Naive thymus-derived CD4-positive, alpha-beta T cell (primary cell): ENCODE results near the gene FAM98C. TPM values are rescaled to one million over a fixed set of nuclear protein-coding genes. Genes with fewer than 3 reads are reported as not detected.

Experiments
- ATAC-seq: fragments of 150-1000 bp; cut with Tn5 transposase; 2 replicates; pipeline ENCODE4 v1.10.0; 2021; ENCODE audit warnings: mild to moderate bottlenecking, moderate library complexity
- CTCF ChIA-PET: fragments of 350-600 bp; sonication (Branson Sonifier 250); formaldehyde crosslinking; loops from one replicate; lab custom pipeline; 2021; ENCODE audit warnings: antibody characterized with exemption; lab: Charles Lee
- POLR2A ChIA-PET: fragments of 350-600 bp; sonication (Branson Sonifier 250); formaldehyde crosslinking; loops from one replicate; lab custom pipeline; 2021; ENCODE audit warnings: antibody characterized with exemption, inconsistent platforms; lab: Charles Lee
- DNase-seq, 9 donors: peaks; one replicate each; pipeline versions ENCODE4 v3.0.0 to v3.0.0-alpha.2; 2020 to 2022; ENCODE audit warnings: mixed read lengths in 1 of 9
- H3K27ac ChIP-seq: one replicate; pipeline ENCODE4 v1.7.0; 2013; ENCODE audit warnings: mild to moderate bottlenecking, low read depth, low read length, moderate library complexity
- H3K27me3 ChIP-seq, 2 donors: one replicate each; pipeline ENCODE4 v1.7.0; 2013; ENCODE audit warnings: low read length in 2 of 2, mild to moderate bottlenecking in 2 of 2, moderate library complexity in 2 of 2; ENCODE audit not compliant: control insufficient read depth in 2 of 2, insufficient read depth in 2 of 2
- H3K36me3 ChIP-seq, 3 experiments: 1 replicate in 2 of 3; 2 replicates in 1 of 3; pipeline ENCODE4 v1.7.0; 2013; ENCODE audit warnings: low read length in 3 of 3, mild to moderate bottlenecking in 3 of 3, moderate library complexity in 1 of 3; ENCODE audit not compliant: insufficient read depth in 3 of 3, control insufficient read depth in 2 of 3
- H3K4me1 ChIP-seq, 2 donors: one replicate each; pipeline ENCODE4 v1.7.0; 2013; ENCODE audit warnings: low read length in 2 of 2, mild to moderate bottlenecking in 2 of 2, moderate library complexity in 1 of 2; ENCODE audit not compliant: control insufficient read depth in 2 of 2, insufficient read depth in 2 of 2
- H3K4me3 ChIP-seq: 2 replicates; pipeline ENCODE4 v1.7.0; 2013; ENCODE audit warnings: mild to moderate bottlenecking, low read length
- H3K9me3 ChIP-seq, 3 experiments: 1 replicate in 2 of 3; 2 replicates in 1 of 3; pipeline ENCODE4 v1.7.0; 2013; ENCODE audit warnings: low read length in 3 of 3; ENCODE audit not compliant: control insufficient read depth in 2 of 3
- H3K27ac Mint-ChIP-seq, 9 donors: one replicate each; pipeline ENCODE4 v1.8.0; 2020 to 2022; ENCODE audit warnings: mixed read lengths in 9 of 9, mild to moderate bottlenecking in 8 of 9, moderate library complexity in 5 of 9, inconsistent platforms in 2 of 9
- H3K27me3 Mint-ChIP-seq, 5 donors: one replicate each; pipeline ENCODE4 v1.8.0; 2021 to 2022; ENCODE audit warnings: mixed read lengths in 5 of 5, mild to moderate bottlenecking in 1 of 5
- H3K36me3 Mint-ChIP-seq, 5 donors: one replicate each; pipeline ENCODE4 v1.8.0; 2020 to 2022; ENCODE audit warnings: mixed read lengths in 5 of 5, mild to moderate bottlenecking in 3 of 5, inconsistent platforms in 1 of 5
- H3K4me1 Mint-ChIP-seq, 7 donors: one replicate each; pipeline ENCODE4 v1.8.0; 2020 to 2022; ENCODE audit warnings: mixed read lengths in 7 of 7, mild to moderate bottlenecking in 3 of 7, inconsistent platforms in 1 of 7
- H3K4me3 Mint-ChIP-seq, 10 donors: one replicate each; pipeline ENCODE4 v1.8.0; 2020 to 2022; ENCODE audit warnings: mild to moderate bottlenecking in 10 of 10, mixed read lengths in 10 of 10, moderate library complexity in 6 of 10, inconsistent platforms in 2 of 10
- H3K9me3 Mint-ChIP-seq, 11 donors: one replicate each; pipeline ENCODE4 v1.8.0; 2020 to 2022; ENCODE audit warnings: mixed read lengths in 11 of 11, mild to moderate bottlenecking in 4 of 11, inconsistent platforms in 1 of 11, moderate library complexity in 1 of 11
- intact Hi-C, 2 donors: fragments of 100-400 bp; cut with micrococcal nuclease; formaldehyde crosslinking; loops; one replicate each; pipeline ENCODE4 v1.15.1; 2023
- polyA plus RNA-seq, 2 donors: library from polyadenylated mRNA; unstranded; fragments of 300-500 nt; fragmentation: Illumina TruSeq; gene quantifications; one replicate each; pipeline ENCODE4 v1.2.3, GENCODE V29; 2021
- total RNA-seq, 6 experiments: library from RNA in 5 of 6; stranded (reverse) in 5 of 6; gene quantifications; 1 replicate in 5 of 6; 2 replicates in 1 of 6; pipeline ENCODE4 v1.2.3 and lab custom pipeline; 2021 to 2026

FAM98C gene
- total and polyA plus RNA-seq, 7 experiments from 2014 or later, result 16.2 to 56.5 (median 35.9) TPM

DNA sequence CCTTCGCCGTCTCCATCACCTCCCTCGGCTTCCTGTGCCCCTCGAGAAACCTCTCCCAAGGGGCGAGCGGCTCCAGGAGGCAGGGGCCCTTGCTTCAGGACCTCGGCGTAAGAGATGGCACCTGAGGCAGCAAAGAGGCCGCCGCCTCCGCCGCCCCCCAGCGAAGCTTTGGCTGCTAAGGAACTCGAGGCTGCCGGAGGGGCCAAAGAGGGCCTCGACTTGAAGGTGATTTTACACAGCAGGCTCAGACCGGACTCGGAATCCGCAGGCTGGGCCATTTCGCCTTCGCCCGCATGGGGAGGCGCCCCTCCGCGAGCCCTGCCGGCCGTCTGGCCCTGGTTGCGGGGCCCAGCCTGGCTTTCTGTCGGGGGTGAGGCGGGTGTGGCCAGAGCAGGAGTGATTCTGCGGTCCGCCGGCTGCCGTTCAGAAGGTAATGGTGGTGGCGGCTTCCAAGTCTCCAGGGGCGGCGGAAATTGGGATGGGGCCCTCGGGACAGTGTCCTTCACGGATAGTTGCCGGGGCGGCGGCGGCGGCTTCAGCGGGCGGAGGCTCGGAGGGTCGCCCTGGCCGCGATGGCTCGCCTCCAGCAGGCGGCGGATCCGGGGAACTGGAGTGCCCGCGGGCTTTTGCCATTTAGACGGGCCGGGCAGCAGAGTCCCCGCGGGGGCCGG lies 16.5 kb upstream of the FAM98C start:
- Mint-ChIP-seq H3K4me1 (peaks cover 5 to 26% (median 21%) of the 10 kb centered on the region in 7 donors), H3K27me3 (peaks cover 6 to 40% (median 28%) of the 10 kb centered on the region in 5 donors), H3K4me3 (peak overlapping the region in 2 of 10 donors; percentile 37 to 91), H3K27ac (no peak overlapping the region), H3K9me3 (peaks cover 0 to 2% (median 0%) of the 10 kb centered on the region in 11 donors), H3K36me3 (peaks cover 0 to 37% (median 22%) of the 10 kb centered on the region in 5 donors)
- H3K27me3 ChIP-seq, result no peaks in the 10 kb centered on the region
- intact Hi-C loops, result loop anchor here in 1 of 2 donors (2.0 to 5.0 kb wide), 2 partner anchors 69 to 120 kb away; partner anchors contain the start of genes KCNK6 and YIF1B
- H3K9me3 ChIP-seq, result no peaks in the 10 kb centered on the region
- ChIA-PET CTCF (interaction anchor here (1.8 kb wide), 1 partner anchor 248 kb away, joined by 4 read pairs; no protein-coding TSS in a partner anchor), POLR2A (interaction anchor here (1.3 to 4.5 kb wide), 5 partner anchors 10 to 16 kb away, joined by 3 to 28 read pairs (median 11); partner anchors contain the start of genes FAM98C and PSMD8)
- peaks cover 7 to 39% (median 8%) of the 10 kb centered on the region in 3 experiments for H3K36me3 ChIP-seq
- ATAC-seq (no peak), DNase-seq (no peak)
- peaks cover 13 to 34% of the 10 kb centered on the region in 2 donors for H3K4me1 ChIP-seq
- H3K4me3 ChIP-seq, result no peak overlapping the region
- H3K27ac ChIP-seq, result no peak overlapping the region

DNA sequence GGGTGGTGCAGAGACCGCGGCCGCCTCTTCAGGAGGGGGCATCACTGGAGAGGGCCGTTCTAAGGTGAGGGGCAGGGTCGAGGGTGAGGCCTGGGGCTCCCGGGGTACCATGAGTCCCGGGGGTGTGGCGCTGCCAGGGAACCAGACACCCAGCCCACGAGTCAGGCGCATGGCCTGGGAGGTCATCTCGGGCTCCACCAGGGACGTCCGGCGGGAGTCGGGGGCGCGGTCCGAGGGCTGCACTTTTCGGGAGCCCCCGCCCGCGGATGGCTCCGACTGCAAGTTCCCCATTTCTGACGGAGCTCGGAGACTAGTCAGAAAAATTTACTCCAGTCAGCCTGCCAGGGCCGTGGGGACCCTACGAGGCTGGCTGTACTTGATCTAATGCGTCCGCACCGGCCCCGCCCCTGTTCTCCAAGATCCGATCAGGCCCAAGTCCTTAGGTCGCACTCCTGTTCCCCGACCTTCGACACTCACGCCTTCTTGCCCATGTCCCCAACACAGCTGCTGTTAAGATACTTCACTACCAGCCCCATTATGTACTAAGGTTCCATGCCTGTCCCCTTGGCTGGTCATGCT lies 15.8 kb upstream of the FAM98C start:
- no peak for DNase-seq
- Histone ChIP-seq H3K9me3 (no peaks in the 10 kb centered on the region), H3K27me3 (no peaks in the 10 kb centered on the region), H3K4me1 (peaks cover 13 to 34% of the 10 kb centered on the region in 2 donors), H3K4me3 (peak overlapping the region; percentile 74), H3K36me3 (peaks cover under 1 to 33% (median 3%) of the 10 kb centered on the region in 3 experiments), H3K27ac (no peak overlapping the region)
- Mint-ChIP-seq H3K4me3 (peak overlapping the region; percentile 66 to 95 (median 91)), H3K9me3 (peaks cover 0 to 2% (median 0%) of the 10 kb centered on the region in 11 donors), H3K27ac (peak overlapping the region in 4 of 9 donors; percentile 59 to 92 (median 82)), H3K4me1 (peaks cover 5 to 26% (median 21%) of the 10 kb centered on the region in 7 donors), H3K36me3 (peaks cover 0 to 31% (median 16%) of the 10 kb centered on the region in 5 donors), H3K27me3 (peaks cover 6 to 41% (median 29%) of the 10 kb centered on the region in 5 donors)
- no peak for ATAC-seq
- ChIA-PET CTCF (interaction anchor here (1.6 to 1.8 kb wide), 2 partner anchors 16 to 248 kb away, joined by 4 to 9 read pairs; partner anchors contain the start of gene FAM98C), POLR2A (interaction anchor here (1.3 to 4.5 kb wide), 6 partner anchors 9 to 16 kb away, joined by 3 to 28 read pairs (median 11); partner anchors contain the start of genes FAM98C and PSMD8)
- intact Hi-C loops, result loop anchor here in 1 of 2 donors (1.0 to 5.0 kb wide), 4 partner anchors 13 to 120 kb away; partner anchors contain the start of genes KCNK6, PSMD8 and YIF1B

DNA sequence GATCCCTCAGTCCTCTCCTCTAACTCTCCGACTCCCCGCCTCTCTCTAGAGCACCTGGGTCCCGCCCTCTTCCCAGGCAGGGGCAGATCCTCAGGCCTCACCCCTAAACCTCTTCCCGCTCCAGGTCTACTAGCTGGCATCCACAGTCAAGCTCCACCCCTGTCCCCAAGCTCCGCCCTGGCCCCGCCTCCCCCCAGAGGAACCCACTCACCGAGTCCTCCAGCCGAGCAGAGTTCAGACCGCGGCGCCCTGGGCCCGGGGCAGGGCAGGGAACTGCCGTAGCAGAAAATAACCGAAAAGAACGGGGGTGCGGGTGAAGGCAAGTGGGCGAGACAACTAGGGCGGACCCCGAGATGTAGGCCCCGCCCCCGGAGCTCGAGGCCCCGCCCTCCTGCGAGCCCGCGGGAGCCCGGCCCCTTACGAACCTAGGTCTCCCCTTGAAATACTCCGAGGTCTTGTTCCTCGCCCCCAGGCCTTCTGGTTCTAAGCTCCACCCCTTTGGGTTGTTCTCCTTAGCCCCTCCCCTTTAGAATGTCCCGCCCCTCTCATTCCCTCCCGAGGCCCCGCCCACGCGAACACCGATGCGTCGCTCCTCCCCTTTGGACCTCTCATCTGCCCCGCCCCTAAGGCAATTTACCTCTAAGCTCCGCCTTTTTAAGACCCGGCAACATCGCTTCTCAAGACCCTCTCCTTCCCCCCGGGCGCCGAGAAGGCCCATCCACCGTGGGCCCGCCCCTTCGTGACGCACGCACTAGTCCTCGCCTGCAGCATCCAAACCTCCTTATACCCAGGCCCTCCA lies 15.1 kb upstream of the FAM98C start, which contains the start of gene GGN:
Gene GGN, minus strand, starts transcription at position 485 of the 799 bp plus-strand sequence. CDS start 773 bp downstream, outside the sequence.
- Mint-ChIP-seq H3K27me3 (peaks cover 6 to 41% (median 30%) of the 10 kb centered on the region in 5 donors), H3K9me3 (peaks cover 0 to 2% (median 0%) of the 10 kb centered on the region in 11 donors), H3K4me3 (peak within 1 kb of the TSS; percentile 81 to 95 (median 91)), H3K27ac (peak within 1 kb of the TSS in 8 of 9 donors; percentile 43 to 95 (median 84)), H3K4me1 (peaks cover 5 to 26% (median 21%) of the 10 kb centered on the region in 7 donors), H3K36me3 (peaks cover 0 to 24% (median 12%) of the 10 kb centered on the region in 5 donors)
- H3K27me3 ChIP-seq, result no peaks in the 10 kb centered on the region
- CTCF ChIA-PET, result interaction anchor here (1.6 to 1.8 kb wide), 2 partner anchors 15 to 247 kb away, joined by 4 to 9 read pairs; partner anchors contain the start of gene FAM98C
- no peak within 1 kb of the TSS for H3K27ac ChIP-seq
- DNase-seq (peak; percentile 60 to 83 (median 72)), ATAC-seq (peak; percentile 83)
- H3K4me1 ChIP-seq, result peaks cover 13 to 34% of the 10 kb centered on the region in 2 donors
- H3K9me3 ChIP-seq, result no peaks in the 10 kb centered on the region
- H3K36me3 ChIP-seq, result peaks cover 0 to 27% (median 3%) of the 10 kb centered on the region in 3 experiments
- H3K4me3 ChIP-seq, result peak within 1 kb of the TSS; percentile 74
- POLR2A ChIA-PET, result interaction anchor here (0.6 to 4.5 kb wide), 7 partner anchors 8 to 478 kb away, joined by 3 to 28 read pairs (median 11); partner anchors contain the start of genes FAM98C and PSMD8
- intact Hi-C loops, result loop anchor here (1.0 to 5.0 kb wide), 10 partner anchors 13 to 543 kb away; partner anchors contain the start of genes PSMD8 (in 2 of the 2), FAM98C (in 1 of the 2), KCNK6 (in 1 of the 2) and MRPS12 (in 1 of the 2)

DNA sequence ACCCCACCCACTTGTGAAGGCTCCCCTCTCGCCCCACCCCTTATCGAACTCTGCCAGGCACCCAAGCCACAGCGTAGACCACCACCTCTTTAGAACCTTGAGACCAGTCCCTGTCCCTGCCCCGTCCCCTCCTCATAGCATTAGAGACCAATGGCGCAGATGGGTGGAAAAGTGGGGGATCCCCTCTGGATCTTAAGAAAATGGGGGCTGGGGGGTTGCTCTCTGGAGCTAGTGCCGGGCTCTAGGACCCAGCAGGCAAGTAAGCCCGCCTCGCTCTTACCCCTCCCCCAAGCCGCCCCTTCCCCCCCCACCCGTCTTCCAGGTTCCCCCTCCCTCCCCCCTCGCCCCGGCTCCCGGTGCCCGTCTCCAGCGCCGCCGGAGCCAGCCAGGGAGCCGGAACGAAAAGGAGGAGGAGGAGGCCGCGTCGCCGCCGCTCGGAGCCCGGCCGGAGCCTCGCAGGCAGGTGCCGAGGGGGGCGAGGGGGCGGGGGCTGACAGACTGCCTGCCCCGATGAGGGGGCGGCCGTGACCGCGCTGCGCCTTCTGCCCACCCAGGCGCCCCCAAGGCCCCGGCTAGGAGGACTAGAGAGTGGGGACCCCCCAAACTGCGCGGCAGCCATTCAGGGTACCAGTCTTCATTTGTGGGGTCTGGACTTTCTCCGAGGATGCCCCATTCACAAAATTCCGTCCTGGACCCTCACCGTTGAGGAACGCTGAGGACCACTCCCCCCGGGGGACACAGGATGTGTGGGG lies 14.4 kb upstream of the FAM98C start, which contains the start of gene SPRED3:
Gene SPRED3, plus strand, starts transcription at position 349 of the 752 bp plus-strand sequence. CDS start 1,606 bp downstream, outside the sequence.
- ATAC-seq (peak; percentile 1), DNase-seq (no peak)
- Mint-ChIP-seq H3K27ac (peak within 1 kb of the TSS in 8 of 9 donors; percentile 62 to 95 (median 84)), H3K9me3 (peaks cover 0 to 2% (median 0%) of the 10 kb centered on the region in 11 donors), H3K36me3 (peaks cover 0 to 16% (median 7%) of the 10 kb centered on the region in 5 donors), H3K4me1 (peaks cover 6 to 27% (median 21%) of the 10 kb centered on the region in 7 donors), H3K4me3 (peak within 1 kb of the TSS; percentile 81 to 95 (median 91)), H3K27me3 (peaks cover 6 to 41% (median 30%) of the 10 kb centered on the region in 5 donors)
- CTCF ChIA-PET, result interaction anchor here (1.6 to 1.8 kb wide), 2 partner anchors 14 to 246 kb away, joined by 4 to 9 read pairs; partner anchors contain the start of gene FAM98C
- H3K27ac ChIP-seq, result no peak within 1 kb of the TSS
- peaks cover 0 to 19% (median 1%) of the 10 kb centered on the region in 3 experiments for H3K36me3 ChIP-seq
- POLR2A ChIA-PET, result interaction anchor here (0.6 to 4.5 kb wide), 7 partner anchors 7 to 477 kb away, joined by 3 to 28 read pairs (median 11); partner anchors contain the start of genes FAM98C and PSMD8
- no peaks in the 10 kb centered on the region for H3K9me3 ChIP-seq
- H3K4me3 ChIP-seq, result peak within 1 kb of the TSS; percentile 74
- intact Hi-C loops, result loop anchor here (1.0 to 5.0 kb wide), 8 partner anchors 14 to 542 kb away; partner anchors contain the start of genes FAM98C (in 1 of the 2), KCNK6 (in 1 of the 2), MRPS12 (in 1 of the 2) and PSMD8 (in 1 of the 2)
- H3K4me1 ChIP-seq, result peaks cover 13 to 34% of the 10 kb centered on the region in 2 donors
- no peaks in the 10 kb centered on the region for H3K27me3 ChIP-seq
